CD4-positive, alpha-beta T cell treated with Interleukin-15 for 1 hour (primary cell): ENCODE results near the gene RGP1.
A peak's percentile ranks its signal among the peaks of the same experiment; 100 is the strongest.

Experiments
- DNase-seq: peaks from one replicate; pipeline ENCODE4 v3.0.0-alpha.2; 2020

RGP1 gene

DNA sequence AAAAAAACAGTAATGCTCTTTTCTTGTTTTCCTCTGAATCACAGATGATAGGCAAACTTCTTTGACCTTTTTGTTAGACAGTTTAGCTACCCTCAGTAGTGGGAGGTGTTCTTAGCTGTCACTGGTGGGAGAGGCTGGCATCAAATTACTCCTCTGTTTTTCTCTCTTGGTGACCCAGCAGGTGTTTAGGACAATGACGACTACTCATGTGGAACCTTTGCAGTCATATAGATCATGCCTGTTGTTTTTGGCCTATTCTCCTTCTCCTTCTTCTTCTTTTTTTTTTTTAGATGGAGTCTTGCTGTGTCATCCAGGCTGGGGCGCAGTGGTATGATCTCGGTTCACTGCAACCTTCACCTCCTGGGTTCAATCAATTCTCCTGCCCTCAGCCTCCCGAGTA is 26.9 kb downstream of the RGP1 start:
- no peak for DNase-seq

DNA sequence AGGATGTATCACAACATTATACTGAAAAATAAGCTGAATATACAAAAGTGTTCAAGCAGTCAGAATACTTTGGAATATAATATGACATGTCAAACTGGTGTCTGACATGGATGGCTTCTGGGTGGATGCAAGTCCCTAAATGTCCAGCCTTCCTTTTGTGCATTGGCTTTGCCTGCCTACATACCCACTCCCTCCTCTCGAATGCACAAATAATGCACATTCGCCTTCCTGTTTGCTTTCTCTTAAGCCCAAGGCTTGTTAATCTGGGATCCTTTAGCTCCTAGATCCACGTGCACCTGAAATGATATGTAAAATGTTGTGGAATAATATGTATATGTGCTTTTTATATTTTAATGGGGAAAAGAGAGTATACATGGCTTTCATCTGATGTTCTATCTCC is 29.4 kb downstream of the RGP1 start:
- no peak for DNase-seq

DNA sequence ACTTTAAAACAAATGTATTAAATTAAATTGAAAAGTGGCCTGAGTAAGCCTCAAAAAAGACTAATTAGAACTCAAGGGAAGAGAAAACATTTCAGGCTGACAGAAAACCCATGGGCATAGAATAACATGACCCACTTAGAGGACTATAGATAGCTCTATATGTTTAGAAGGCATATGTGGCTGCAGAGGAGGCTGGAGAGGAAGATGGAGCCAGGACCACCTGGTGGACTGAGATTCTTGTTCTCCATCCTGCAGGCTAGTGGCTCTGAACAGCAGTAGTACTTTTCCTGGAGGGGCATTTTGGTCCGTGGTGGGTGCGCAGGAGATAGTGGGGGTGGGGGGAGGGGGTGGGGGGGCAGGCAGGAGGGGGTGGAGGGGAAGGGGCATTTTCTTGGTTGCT is 32.0 kb downstream of the RGP1 start:
- no peak for DNase-seq

DNA sequence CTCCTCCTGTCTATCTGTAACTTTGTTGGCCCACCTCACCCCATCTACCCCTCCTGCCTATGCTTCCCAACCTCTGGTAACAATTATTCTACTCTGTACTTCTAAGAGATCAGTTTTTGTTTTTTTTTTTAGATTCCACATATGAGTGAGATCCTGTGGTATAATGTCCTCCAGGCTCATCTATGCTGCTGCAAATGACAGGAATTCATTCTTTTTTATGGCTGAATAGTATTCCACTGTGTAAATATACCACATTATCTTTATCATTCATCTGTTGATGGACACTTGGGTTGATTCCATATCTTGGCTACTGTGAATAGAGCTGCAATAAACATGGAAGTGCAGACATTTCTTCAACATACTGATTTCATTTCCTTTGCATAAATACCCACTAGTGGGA is 34.3 kb downstream of the RGP1 start:
- DNase-seq = no peak

DNA sequence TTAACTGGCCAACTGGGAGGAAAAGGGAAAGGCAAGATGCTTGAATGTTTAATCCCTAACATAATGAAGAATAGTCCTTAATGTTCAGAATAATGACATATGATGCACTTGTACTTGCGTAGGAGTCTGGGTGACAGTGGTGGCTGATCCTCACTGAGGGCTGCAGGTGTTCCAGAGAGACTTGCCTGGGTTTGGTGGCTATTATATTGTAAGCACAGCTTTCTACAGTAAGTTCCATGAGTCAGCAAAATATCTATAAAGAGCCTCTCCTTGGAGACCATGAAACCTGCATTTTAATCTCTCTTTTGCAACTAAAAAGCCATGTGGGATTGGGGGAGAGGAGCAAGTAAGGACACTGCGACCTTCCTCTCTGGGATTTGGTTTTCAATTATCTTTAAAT is 40.5 kb downstream of the RGP1 start:
- DNase-seq = no peak

DNA sequence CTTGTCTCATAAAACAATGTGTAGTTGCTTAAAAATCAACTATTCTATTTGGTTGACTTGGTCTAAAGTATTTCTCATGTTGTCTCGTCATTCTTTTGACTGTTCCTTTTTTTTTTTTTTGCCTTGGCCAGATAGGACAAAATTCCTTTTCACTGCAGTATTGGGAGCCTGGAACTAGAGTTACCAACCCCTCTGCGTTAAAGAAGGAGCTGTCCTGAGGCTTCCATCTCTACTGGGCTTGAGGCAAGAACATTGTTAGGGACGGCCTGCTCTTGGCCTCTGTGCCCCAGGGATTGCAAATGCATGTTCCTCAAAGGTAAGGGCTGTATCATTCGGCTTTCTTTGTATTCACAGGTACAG is 40.9 kb downstream of the RGP1 start:
- no peak for DNase-seq

DNA sequence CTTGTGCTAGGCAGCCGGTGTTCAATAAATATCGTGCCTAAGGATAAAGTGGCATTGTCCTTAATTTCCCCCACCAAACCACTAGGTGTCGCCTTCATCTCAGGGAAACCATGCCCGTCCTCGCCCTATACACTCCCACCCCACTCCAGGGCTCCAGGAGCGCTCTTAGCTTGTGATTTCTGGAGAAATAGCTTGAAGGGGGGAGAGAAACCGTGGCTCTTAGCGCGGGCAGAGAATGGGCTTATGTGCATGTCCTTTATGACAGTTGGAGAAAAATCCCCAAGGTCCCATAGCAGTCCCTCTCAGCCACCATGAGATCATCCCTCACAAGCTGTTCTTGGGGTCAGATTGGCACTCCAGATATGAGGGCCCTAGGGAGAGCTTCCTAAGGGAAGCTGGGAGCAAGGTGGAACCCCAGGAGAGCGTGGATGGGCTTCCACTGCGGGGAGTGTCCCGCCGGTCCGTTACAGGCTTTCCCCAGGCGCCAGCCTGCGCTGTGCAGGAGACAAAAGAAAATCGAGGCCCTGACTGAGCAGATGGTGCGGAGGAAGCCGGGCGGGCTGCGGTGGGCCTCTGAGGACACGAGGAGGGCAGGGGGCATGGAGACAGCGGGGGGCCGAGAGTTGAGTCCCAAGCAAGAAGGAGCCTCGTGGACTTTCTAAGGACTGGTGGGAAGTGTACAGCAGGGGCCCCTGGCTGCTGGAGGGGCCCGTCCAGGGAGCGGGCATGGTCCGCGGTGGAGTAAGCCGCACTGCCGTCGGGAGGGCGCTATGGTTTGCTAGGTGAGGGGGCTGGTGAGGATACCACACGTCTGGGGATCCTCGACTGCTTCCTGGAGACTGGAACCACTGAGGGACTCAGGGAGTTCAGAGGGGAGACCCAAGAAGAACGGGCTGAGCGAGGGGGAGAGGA is 41.6 kb downstream of the RGP1 start:
- DNase-seq = peak; percentile 59

DNA sequence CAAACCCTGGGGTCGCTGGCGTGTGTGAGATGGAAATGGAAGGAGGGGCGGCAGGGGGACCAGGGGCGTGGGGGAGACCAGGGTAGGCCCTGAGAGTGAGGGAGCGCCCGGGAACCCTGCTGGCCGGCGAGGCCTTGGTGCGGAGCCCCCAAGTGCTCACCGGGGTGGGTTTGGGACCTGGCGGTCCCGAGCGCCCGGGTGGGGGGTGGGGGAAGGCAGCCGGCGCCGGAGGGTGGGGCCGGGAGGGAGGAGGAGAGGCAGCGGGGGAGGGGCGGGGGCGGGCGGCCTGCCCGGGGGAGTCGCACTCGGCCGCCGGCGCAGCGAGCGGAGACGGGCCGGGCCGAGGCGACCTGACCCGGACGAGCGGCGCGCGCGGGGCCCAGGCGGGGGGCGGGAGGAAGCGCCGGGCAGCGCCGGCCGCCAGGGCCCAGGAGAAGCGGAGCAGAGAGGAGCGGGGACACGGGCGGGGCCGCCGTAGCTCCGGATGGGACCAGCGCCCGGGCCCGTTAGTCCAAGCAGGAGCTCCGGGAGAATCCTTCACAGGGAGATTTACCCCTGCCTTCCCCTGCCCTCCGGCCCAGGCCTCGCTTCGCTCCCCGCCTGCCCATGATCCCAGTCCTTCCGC is 42.3 kb downstream of the RGP1 start, which contains the start of gene NPR2:
TSS of gene NPR2 (plus strand) at position 295 of the 625 bp plus-strand sequence. CDS start 818 bp downstream, outside the sequence.
- DNase-seq = no peak

DNA sequence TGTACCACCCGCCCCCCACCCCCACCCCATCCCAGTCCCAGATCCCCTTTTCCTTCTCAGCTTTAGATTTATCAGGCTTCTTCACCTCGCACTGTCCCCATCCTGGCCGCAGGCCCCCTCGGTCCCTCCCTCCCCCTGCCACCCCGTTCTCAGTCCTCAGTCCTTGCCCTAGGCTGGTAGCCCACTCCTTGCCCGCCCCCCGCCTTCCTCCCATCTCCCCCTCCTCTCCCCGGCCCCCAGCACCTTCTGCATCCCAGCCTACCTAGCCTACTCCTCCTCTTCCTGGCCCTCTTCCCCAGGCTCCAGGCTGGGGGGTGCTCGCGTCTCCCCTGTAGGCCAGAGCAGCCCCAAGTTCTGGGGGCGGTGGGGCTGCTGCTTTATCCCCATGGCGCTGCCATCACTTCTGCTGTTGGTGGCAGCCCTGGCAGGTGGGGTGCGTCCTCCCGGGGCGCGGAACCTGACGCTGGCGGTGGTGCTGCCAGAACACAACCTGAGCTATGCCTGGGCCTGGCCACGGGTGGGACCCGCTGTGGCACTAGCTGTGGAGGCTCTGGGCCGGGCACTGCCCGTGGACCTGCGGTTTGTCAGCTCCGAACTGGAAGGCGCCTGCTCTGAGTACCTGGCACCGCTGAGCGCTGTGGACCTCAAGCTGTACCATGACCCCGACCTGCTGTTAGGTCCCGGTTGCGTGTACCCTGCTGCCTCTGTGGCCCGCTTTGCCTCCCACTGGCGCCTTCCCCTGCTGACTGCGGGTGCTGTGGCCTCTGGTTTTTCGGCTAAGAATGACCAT is 43.1 kb downstream of the RGP1 start:
- no peak for DNase-seq

DNA sequence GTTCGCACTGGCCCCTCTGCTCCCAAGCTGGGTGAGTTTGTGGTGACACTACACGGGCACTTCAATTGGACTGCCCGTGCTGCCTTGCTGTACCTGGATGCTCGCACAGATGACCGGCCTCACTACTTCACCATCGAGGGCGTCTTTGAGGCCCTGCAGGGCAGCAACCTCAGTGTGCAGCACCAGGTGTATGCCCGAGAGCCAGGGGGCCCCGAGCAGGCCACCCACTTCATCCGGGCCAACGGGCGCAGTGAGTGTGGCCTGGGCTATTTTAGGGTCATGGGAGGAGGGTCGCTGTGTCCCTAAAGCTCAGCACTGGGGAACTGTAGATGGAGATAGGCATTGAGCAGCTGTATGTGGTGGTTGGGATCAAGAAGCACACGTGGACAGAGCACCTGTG is 43.7 kb downstream of the RGP1 start:
- DNase-seq = no peak

DNA sequence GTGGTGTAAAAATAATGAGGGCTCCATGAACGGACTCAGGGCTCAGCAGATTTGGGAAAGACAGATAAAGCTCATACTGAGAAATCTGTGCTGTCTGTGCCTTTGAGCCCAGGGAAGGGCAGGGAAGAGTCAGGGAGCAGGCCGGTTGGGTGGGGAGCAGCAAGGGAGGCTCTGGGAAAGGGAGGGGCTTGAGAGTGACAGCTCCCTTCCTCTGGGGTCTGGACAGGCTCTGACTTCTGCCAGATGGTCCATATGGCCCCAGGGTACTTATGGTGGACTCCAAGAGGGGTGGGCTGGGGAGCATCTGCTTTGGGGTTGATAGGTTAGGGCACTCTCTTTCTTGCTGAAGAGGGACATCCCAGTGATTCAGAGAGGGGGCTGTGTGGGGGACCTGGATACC is 44.4 kb downstream of the RGP1 start:
- DNase-seq = no peak

DNA sequence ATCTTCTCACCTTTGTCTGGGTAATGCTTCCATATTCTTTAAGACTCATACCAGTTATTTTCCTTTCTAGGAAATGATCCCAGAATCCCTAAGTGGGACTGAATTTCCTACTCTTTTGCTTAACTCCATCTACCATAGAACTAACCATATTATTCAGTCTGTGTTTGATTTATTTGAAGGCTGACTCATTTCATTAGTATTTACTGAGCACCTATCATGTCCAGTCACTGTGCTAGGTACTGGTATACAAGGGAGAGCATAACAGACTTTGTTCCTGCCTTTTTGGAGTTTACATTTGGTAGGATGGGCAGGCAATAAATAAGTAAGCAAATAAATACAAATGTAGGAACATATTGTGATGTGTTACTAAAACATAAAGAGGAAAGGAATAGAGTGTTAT is 46.6 kb downstream of the RGP1 start:
- DNase-seq = no peak

DNA sequence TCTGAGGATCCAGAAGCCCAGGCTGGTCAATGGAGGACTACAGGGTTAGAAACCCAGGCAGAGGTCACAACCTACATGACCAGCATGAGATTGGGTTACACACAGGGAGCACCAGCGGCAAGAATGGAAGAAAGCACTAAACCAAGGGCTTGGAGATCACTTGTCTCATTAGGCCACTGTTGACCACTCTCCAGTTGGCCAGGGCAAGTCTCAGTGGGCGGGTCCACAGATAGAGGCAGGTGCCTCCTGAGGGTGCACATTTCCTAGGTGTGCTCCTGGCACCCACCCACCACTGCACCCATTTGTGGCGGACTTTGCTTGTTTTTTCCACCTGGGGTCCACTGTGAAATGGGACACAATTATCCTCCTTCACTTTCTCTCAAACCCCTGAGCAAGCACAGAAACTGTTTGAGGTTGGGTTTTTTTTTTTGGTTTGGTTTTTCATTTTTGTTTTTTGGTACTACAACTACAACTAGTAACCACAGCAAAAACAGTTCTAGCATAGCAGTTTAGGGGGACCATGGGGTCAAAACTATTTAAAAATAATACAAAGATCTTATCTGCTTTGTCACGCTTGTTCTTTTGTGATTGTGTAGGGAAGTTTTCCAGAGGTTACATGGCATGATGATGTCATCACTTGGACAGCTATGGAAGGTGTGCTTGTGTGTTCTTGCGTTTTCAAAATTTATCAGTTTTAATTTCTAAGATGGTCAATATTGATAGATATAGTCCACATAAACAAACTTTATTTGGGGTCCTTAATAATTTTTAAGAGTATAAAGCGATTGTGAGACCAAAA is 48.4 kb downstream of the RGP1 start:
- no peak for DNase-seq

DNA sequence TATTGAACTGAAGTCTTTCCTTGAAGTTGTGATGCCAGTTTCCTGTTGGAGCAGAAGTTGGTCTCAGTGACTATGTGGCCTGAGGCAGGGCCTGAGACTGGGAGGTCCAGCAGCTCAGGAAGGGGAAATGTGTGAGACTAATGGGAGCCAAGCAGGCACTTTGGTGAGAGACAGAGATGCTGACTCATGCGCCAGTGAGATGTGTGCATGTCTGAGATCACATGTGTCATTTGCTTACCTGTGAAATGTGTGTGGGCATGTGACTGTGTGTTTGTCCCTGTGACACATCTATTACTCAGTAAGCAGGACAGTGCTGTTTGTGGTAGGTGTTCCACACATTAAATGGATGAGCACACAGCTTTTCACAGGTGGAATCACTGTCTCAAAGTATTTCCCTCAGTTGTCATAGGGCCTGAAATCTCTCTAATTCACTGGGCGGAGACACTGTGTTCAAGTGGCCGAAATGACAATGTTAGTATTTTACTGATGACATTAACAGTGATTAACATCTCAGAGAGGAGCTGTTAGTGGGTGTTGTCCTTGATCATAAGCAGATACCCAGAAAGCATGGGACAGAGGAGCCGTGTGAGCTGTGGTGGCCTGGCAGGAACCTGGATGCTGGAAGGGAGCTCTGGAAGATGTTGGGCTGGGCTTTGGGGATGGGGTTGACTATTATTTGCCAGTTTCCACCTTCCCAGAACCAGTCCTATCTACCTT is 49.7 kb downstream of the RGP1 start:
- no peak for DNase-seq

DNA sequence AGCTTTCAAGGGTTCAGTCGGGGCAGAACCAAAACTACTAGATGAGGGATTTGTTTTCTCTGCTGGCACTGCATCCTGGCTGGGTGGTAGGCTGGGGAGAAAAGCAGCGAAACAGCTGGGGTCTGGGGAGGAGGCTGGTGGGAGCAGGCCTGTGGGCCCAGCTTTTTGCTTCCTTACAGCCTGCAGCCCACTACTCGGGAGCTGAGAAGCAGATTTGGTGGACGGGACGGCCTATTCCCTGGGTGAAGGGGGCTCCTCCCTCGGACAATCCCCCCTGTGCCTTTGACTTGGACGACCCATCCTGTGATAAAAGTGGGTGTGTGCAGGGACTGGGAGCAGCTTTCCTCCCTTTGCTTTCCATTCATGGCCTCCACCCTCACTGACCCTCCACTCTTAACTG is 51.4 kb downstream of the RGP1 start:
- DNase-seq = no peak

DNA sequence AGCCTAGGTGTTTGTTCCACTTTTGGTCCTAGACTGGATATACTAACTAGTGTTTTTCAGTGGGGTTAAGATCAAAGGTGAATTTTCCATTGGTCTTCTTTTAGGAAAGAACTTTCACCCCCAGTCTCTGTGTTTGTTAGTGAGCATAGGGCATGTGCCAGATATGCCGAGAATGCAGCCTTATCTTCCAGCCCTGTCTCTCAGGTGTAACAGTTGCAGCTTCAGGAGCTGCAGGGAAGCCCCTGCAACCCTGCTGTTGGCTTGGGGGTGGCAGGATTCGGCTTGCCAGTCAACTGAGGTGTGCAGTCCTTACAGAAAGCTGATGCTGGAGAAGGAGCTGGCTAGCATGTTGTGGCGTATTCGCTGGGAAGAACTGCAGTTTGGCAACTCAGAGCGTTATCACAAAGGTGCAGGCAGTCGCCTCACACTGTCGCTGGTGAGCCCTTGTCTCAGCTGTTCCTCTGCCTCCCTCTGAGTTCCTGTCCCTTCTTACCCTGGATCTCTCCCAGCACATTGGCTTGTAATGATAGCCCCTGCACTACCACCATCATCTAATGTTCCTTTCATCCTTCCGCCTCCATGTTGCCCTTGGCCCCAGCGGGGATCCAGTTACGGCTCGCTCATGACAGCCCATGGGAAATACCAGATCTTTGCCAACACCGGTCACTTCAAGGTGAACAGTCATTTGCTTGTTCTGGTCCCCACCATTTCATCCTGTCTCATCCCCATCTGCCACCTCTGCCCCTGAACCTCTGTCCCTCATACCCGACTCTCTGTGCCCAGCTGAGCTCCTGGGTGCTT is 52.4 kb downstream of the RGP1 start:
- no peak for DNase-seq

DNA sequence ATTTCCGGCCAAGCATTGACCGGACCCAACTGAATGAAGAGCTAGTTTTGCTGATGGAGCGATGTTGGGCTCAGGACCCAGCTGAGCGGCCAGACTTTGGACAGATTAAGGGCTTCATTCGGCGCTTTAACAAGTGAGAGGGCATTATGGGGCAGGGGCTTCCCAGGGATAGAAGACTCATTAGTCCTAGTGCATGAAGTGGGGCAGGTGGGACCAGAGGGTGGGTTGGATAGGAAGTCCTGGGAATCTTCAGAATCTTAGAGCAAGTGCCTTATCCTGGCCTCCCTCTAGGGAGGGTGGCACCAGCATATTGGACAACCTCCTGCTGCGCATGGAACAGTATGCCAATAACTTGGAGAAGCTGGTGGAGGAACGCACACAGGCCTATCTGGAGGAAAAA is 57.0 kb downstream of the RGP1 start:
- no peak for DNase-seq
